HCT116 (cell line): ENCODE data around the gene IMMP2L. TPM values are rescaled to one million over a fixed set of nuclear protein-coding genes. Genes with fewer than 3 reads are reported as not detected.

Experiments used
- ATAC-seq: fragments of 200-7000 bp; cut with Tn5 transposase; 2 replicates; pipeline ENCODE4 v1.9.1; 2020; ENCODE audit warnings: mild to moderate bottlenecking, moderate library complexity
- BruUV-seq: library from RNA; stranded (reverse); fragments of 400-500 nt; replicated peaks from 2 replicates; lab custom pipeline; 2021; lab: Mats Ljungman, UMichigan
- CTCF ChIA-PET: fragments of 300-600 bp; sonication (Branson Sonifier 250); formaldehyde crosslinking; loops from one replicate; lab custom pipeline; 2021; ENCODE audit warnings: antibody characterized with exemption; lab: Charles Lee
- POLR2A ChIA-PET: fragments of 300-600, 350-600 bp; sonication (Branson Sonifier 250); formaldehyde crosslinking; loops from one replicate; lab custom pipeline; 2021; ENCODE audit warnings: antibody characterized with exemption; lab: Charles Lee
- RAD21 ChIA-PET, 2 experiments: fragments of 300-600 bp; sonication (Branson Sonifier 250); formaldehyde crosslinking; loops; one replicate each; lab custom pipeline; 2023; ENCODE audit warnings: low total read pairs in 2 of 2; ENCODE audit not compliant: uncharacterized antibody in 2 of 2, unreplicated experiment in 2 of 2, low non-redundant PET in 1 of 2; lab: Charles Lee
- DNase-seq: peaks from one replicate; pipeline ENCODE4 v3.0.0-alpha.2; 2010; ENCODE audit warnings: low read depth, low spot score
- H2AFZ ChIP-seq: fragments of 200-600 bp; shearing (Covaris generic), sonication (generic); 2 replicates; pipeline ENCODE4 v1.6.1; 2017; ENCODE audit warnings: low read depth, mixed run types, mixed read lengths, antibody characterized with exemption, low read length; ENCODE audit not compliant: poor library complexity, severe bottlenecking
- H3K27ac ChIP-seq: 2 replicates; pipeline ENCODE4 v1.5.1; 2012; ENCODE audit warnings: low read depth, low read length
- H3K27me3 ChIP-seq: fragments of 200-600 bp; sonication (generic); 2 replicates; pipeline ENCODE4 v1.6.1; 2016; ENCODE audit warnings: mixed run types, low read length, mixed read lengths; ENCODE audit not compliant: insufficient read depth
- H3K36me3 ChIP-seq, 2 experiments: fragments of 200-500 bp in 1 of 2; fragments of 200-600 bp in 1 of 2; sonication (Bioruptor generic) in 1 of 2; sonication (generic) in 1 of 2; 2 replicates each; pipeline versions ENCODE4 v1.5.1 to v1.6.1; 2014 to 2016; ENCODE audit warnings: low read length in 2 of 2, inconsistent platforms in 1 of 2, mixed read lengths in 1 of 2, mixed run types in 1 of 2; ENCODE audit not compliant: insufficient read depth in 2 of 2, control insufficient read depth in 1 of 2
- H3K4me1 ChIP-seq, 2 experiments: fragments of 200-600 bp in 1 of 2; sonication (generic) in 1 of 2; 2 replicates each; pipeline versions ENCODE4 v1.5.1 to v1.6.1; 2012 to 2017; ENCODE audit warnings: low read length in 2 of 2, inconsistent platforms in 1 of 2, mild to moderate bottlenecking in 1 of 2, mixed read lengths in 1 of 2, mixed run types in 1 of 2, moderate library complexity in 1 of 2; ENCODE audit not compliant: insufficient read depth in 2 of 2, control insufficient read depth in 1 of 2
- H3K4me2 ChIP-seq: fragments of 200-600 bp; sonication (generic); 2 replicates; pipeline ENCODE4 v1.6.1; 2017; ENCODE audit warnings: mixed run types, low read length, mixed read lengths
- H3K4me3 ChIP-seq, 2 experiments: fragments of 200-600 bp in 1 of 2; sonication (generic) in 1 of 2; replicated peaks in 1 of 2; 2 replicates each; pipeline ENCODE4 v1.5.1; 2011 to 2016; ENCODE audit warnings: low read length in 2 of 2, control low read depth in 1 of 2, low read depth in 1 of 2, mild to moderate bottlenecking in 1 of 2, mixed read lengths in 1 of 2, mixed run types in 1 of 2
- H3K79me2 ChIP-seq: fragments of 200-600 bp; sonication (generic); 2 replicates; pipeline ENCODE4 v1.6.1; 2017; ENCODE audit warnings: mild to moderate bottlenecking, mixed run types, low read length, moderate library complexity, mixed read lengths; ENCODE audit not compliant: insufficient read depth
- H3K9ac ChIP-seq: fragments of 200-600 bp; sonication (generic); 2 replicates; pipeline ENCODE4 v1.6.1; 2016; ENCODE audit warnings: low read length, mixed read lengths
- H3K9me2 ChIP-seq: fragments of 200-600 bp; sonication (generic), shearing (Covaris generic); 2 replicates; pipeline ENCODE4 v1.6.1; 2017; ENCODE audit warnings: mixed run types, mild to moderate bottlenecking, moderate library complexity; ENCODE audit not compliant: insufficient read depth
- H3K9me3 ChIP-seq, 2 experiments: fragments of 200-500 bp in 1 of 2; fragments of 200-600 bp in 1 of 2; sonication (Bioruptor generic) in 1 of 2; sonication (generic) in 1 of 2; 2 replicates each; pipeline ENCODE4 v1.6.1; 2014 to 2017; ENCODE audit warnings: low read length in 2 of 2, mixed read lengths in 2 of 2, inconsistent platforms in 1 of 2, low read depth in 1 of 2, mild to moderate bottlenecking in 1 of 2, mixed run types in 1 of 2, moderate library complexity in 1 of 2; ENCODE audit not compliant: control insufficient read depth in 1 of 2, insufficient read depth in 1 of 2
- H4K20me1 ChIP-seq: fragments of 200-600 bp; sonication (generic), shearing (Covaris generic); 2 replicates; pipeline ENCODE4 v1.6.1; 2017; ENCODE audit warnings: mixed run types, mild to moderate bottlenecking, moderate library complexity; ENCODE audit not compliant: insufficient read depth
- CBX3 ChIP-seq: IDR thresholded peaks from 2 replicates; pipeline ENCODE4 v1.6.1; 2012; ENCODE audit warnings: low read depth
- EGR1 ChIP-seq: IDR thresholded peaks from 2 replicates; pipeline ENCODE4 v1.6.1; 2012; ENCODE audit warnings: low read depth
- FOSL1 ChIP-seq: IDR thresholded peaks from 2 replicates; pipeline ENCODE4 v1.6.1; 2012; ENCODE audit warnings: low read depth
- JUND ChIP-seq: IDR thresholded peaks from 2 replicates; pipeline ENCODE4 v1.6.1; 2012
- MAX ChIP-seq: IDR thresholded peaks from 2 replicates; pipeline ENCODE4 v1.6.1; 2012
- POLR2AphosphoS5 ChIP-seq: IDR thresholded peaks from 2 replicates; pipeline ENCODE4 v1.6.1; 2011; ENCODE audit warnings: mild to moderate bottlenecking, low read depth, low read length, moderate library complexity
- RAD21 ChIP-seq: IDR thresholded peaks from 2 replicates; pipeline ENCODE4 v1.6.1; 2012; ENCODE audit warnings: low read depth, mild to moderate bottlenecking
- SP1 ChIP-seq: IDR thresholded peaks from 2 replicates; pipeline ENCODE4 v1.6.1; 2012; ENCODE audit warnings: low read depth
- SRF ChIP-seq: IDR thresholded peaks from 2 replicates; pipeline ENCODE4 v1.6.1; 2012; ENCODE audit warnings: low read depth
- TCF7L2 ChIP-seq: IDR thresholded peaks from 2 replicates; pipeline ENCODE4 v1.7.0; 2011; ENCODE audit warnings: borderline replicate concordance, inconsistent platforms; ENCODE audit not compliant: insufficient read depth, insufficient read length; ENCODE audit errors: extremely low read depth
- YY1 ChIP-seq: IDR thresholded peaks from 2 replicates; pipeline ENCODE4 v1.6.1; 2011; ENCODE audit warnings: low read length, low read depth, moderate library complexity, mild to moderate bottlenecking; ENCODE audit not compliant: insufficient replicate concordance; ENCODE audit errors: extremely low read depth
- ZNF274 ChIP-seq: fragments of 200-500 bp; sonication (Bioruptor generic); IDR thresholded peaks from 2 replicates; pipeline ENCODE4 v1.6.1; 2014; ENCODE audit warnings: mild to moderate bottlenecking, low read depth, low read length, inconsistent platforms
- intact Hi-C: fragments of 100-400 bp; cut with micrococcal nuclease; formaldehyde crosslinking; loops from 2 replicates; pipeline ENCODE4 v1.10.0; 2022
- total RNA-seq: library from RNA; stranded (reverse); gene quantifications from one replicate; pipeline ENCODE4 v1.2.1, GENCODE V29; 2021; ENCODE audit not compliant: unreplicated experiment
- TF ChIP-seq, protein P1 (sequence below), 3 experiments: fragments of 200-600 bp in 1 of 3; sonication (generic) in 1 of 3; IDR thresholded peaks in 2 of 3; conservative IDR thresholded peaks in 1 of 3; 2 replicates each; pipeline ENCODE4 v1.5.1; 2012 to 2017; ENCODE audit warnings: low read depth in 2 of 3, low read length in 2 of 3, antibody characterized with exemption in 1 of 3, borderline replicate concordance in 1 of 3, control low read depth in 1 of 3, mild to moderate bottlenecking in 1 of 3, mixed read lengths in 1 of 3, mixed run types in 1 of 3, moderate library complexity in 1 of 3; ENCODE audit not compliant: insufficient read depth in 1 of 3
- TF ChIP-seq, protein P2 (sequence below): IDR thresholded peaks from 2 replicates; pipeline ENCODE4 v1.6.1; 2011; ENCODE audit warnings: mild to moderate bottlenecking, low read length, moderate library complexity; ENCODE audit not compliant: insufficient replicate concordance; ENCODE audit errors: extremely low read depth

Gene IMMP2L
- total RNA-seq, 1 experiment from 2014 or later = 21.1 TPM

GRCh38 chr7:111031916-111032315 is 530.4 kb downstream of the IMMP2L start:
- ATAC-seq = no peak
- Histone ChIP-seq H2AFZ (no peak overlapping the region), H3K79me2 (no peaks in the 10 kb centered on the region), H3K4me1 (no peaks in the 10 kb centered on the region), H3K36me3 (no peaks in the 10 kb centered on the region), H4K20me1 (no peaks in the 10 kb centered on the region; the same call in 1 of the 2 replicates), H3K4me3 (no peak overlapping the region), H3K4me2 (no peak overlapping the region), H3K27me3 (no peaks in the 10 kb centered on the region), H3K9me3 (no peaks in the 10 kb centered on the region), H3K27ac (no peak overlapping the region), H3K9ac (no peak overlapping the region), H3K9me2 (no peaks in the 10 kb centered on the region)
- BruUV-seq = no TSS peak
- intact Hi-C loops = no loop called here
- TF ChIP-seq MAX = no peak
- no peak for TF ChIP-seq CBX3
- TF ChIP-seq FOSL1 = no peak
- TF ChIP-seq, protein P1, sequence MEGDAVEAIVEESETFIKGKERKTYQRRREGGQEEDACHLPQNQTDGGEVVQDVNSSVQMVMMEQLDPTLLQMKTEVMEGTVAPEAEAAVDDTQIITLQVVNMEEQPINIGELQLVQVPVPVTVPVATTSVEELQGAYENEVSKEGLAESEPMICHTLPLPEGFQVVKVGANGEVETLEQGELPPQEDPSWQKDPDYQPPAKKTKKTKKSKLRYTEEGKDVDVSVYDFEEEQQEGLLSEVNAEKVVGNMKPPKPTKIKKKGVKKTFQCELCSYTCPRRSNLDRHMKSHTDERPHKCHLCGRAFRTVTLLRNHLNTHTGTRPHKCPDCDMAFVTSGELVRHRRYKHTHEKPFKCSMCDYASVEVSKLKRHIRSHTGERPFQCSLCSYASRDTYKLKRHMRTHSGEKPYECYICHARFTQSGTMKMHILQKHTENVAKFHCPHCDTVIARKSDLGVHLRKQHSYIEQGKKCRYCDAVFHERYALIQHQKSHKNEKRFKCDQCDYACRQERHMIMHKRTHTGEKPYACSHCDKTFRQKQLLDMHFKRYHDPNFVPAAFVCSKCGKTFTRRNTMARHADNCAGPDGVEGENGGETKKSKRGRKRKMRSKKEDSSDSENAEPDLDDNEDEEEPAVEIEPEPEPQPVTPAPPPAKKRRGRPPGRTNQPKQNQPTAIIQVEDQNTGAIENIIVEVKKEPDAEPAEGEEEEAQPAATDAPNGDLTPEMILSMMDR (IDR thresholded peaks at IDR 0.05 in 2 of 3, conservative IDR thresholded peaks at IDR 0.05 in 1 of 3; ENCODE audit: borderline replicate concordance in 1 of 3, insufficient read depth in 1 of 3, low read depth in 2 of 3, low read length in 2 of 3) = no peak
- TF ChIP-seq RAD21 = no peak
- CTCF ChIA-PET = no interaction called here
- POLR2A ChIA-PET = no interaction called here
- RAD21 ChIA-PET = no interaction called here
- no peak for DNase-seq

- Histone ChIP-seq H4K20me1 (no peaks in the 10 kb centered on the region), H3K79me2 (no peaks in the 10 kb centered on the region), H2AFZ (no peak overlapping the region), H3K36me3 (no peaks in the 10 kb centered on the region), H3K9me2 (no peaks in the 10 kb centered on the region), H3K27me3 (no peaks in the 10 kb centered on the region), H3K9ac (no peak overlapping the region), H3K27ac (no peak overlapping the region), H3K4me2 (no peak overlapping the region), H3K4me3 (no peak overlapping the region), H3K9me3 (no peaks in the 10 kb centered on the region), H3K4me1 (no peaks in the 10 kb centered on the region)
- ATAC-seq = no peak
- ChIA-PET RAD21 (no interaction called here), CTCF (no interaction called here), POLR2A (no interaction called here)
- no peak for DNase-seq
- BruUV-seq = no TSS peak
- intact Hi-C loops = no loop called here
- TF ChIP-seq RAD21 = no peak
- no peak for TF ChIP-seq TCF7L2
- TF ChIP-seq ZNF274 = no peak
- TF ChIP-seq YY1 = no peak
- no peak for TF ChIP-seq JUND
- TF ChIP-seq FOSL1 = no peak
- TF ChIP-seq, protein P1 (IDR thresholded peaks at IDR 0.05 in 2 of 3, conservative IDR thresholded peaks at IDR 0.05 in 1 of 3; ENCODE audit: borderline replicate concordance in 1 of 3, insufficient read depth in 1 of 3, low read depth in 2 of 3, low read length in 2 of 3) = no peak
- TF ChIP-seq EGR1 = no peak
- no peak for TF ChIP-seq POLR2AphosphoS5
- no peak for TF ChIP-seq SRF
- TF ChIP-seq SP1 = no peak
- TF ChIP-seq, protein P2, sequence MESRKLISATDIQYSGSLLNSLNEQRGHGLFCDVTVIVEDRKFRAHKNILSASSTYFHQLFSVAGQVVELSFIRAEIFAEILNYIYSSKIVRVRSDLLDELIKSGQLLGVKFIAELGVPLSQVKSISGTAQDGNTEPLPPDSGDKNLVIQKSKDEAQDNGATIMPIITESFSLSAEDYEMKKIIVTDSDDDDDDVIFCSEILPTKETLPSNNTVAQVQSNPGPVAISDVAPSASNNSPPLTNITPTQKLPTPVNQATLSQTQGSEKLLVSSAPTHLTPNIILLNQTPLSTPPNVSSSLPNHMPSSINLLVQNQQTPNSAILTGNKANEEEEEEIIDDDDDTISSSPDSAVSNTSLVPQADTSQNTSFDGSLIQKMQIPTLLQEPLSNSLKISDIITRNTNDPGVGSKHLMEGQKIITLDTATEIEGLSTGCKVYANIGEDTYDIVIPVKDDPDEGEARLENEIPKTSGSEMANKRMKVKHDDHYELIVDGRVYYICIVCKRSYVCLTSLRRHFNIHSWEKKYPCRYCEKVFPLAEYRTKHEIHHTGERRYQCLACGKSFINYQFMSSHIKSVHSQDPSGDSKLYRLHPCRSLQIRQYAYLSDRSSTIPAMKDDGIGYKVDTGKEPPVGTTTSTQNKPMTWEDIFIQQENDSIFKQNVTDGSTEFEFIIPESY = no peak
Observed at GRCh38 chr7:111030336-111030735, 532.0 kb downstream of the IMMP2L start.
